Esophagus muscularis mucosa (tissue), 4 donors: ENCODE results near the gene CST4. TPM values are rescaled to one million over a fixed set of nuclear protein-coding genes. Genes with fewer than 3 reads are reported as not detected.
"Not testable (repeated sequence)": the region's sequence is repeated elsewhere in the genome, so short reads cannot be mapped to it uniquely, and the experiment has no call there.

Source experiments
- DNase-seq: peaks from one replicate; pipeline ENCODE4 v3.0.0-alpha.2; 2017; ENCODE audit errors: extremely low spot score
- H3K27ac ChIP-seq, 4 donors: fragments of 200-600 bp; sonication (generic); replicated peaks in 1 of 4; 1 replicate in 3 of 4; 2 replicates in 1 of 4; pipeline ENCODE4 v1.5.1; 2016 to 2019; ENCODE audit warnings: mild to moderate bottlenecking in 1 of 4
- H3K27me3 ChIP-seq, 4 donors: fragments of 200-600 bp; sonication (generic); one replicate each; pipeline versions ENCODE4 v1.5.1 to v1.6.0; 2016 to 2019
- H3K36me3 ChIP-seq, 4 donors: fragments of 200-600 bp; sonication (generic); one replicate each; pipeline ENCODE4 v1.5.1; 2016 to 2019
- H3K4me1 ChIP-seq, 4 donors: fragments of 200-600 bp; sonication (generic); one replicate each; pipeline ENCODE4 v1.5.1; 2016 to 2019
- H3K4me3 ChIP-seq, 4 donors: fragments of 200-600 bp; sonication (generic); 1 replicate in 2 of 4; 2 replicates in 2 of 4; pipeline ENCODE4 v1.5.1; 2016 to 2019; ENCODE audit warnings: mild to moderate bottlenecking in 4 of 4, moderate library complexity in 1 of 4
- H3K9me3 ChIP-seq, 4 donors: fragments of 200-600 bp; sonication (generic); 1 replicate in 3 of 4; 2 replicates in 1 of 4; pipeline ENCODE4 v1.5.1; 2016 to 2019
- EP300 ChIP-seq: sonication (generic); formaldehyde crosslinking; IDR thresholded peaks from one replicate; pipeline ENCODE4 v1.6.1; 2017; ENCODE audit warnings: antibody characterized with exemption
- POLR2A ChIP-seq: fragments of 450-650 bp; IDR thresholded peaks from one replicate; pipeline ENCODE4 v1.6.1; 2017; ENCODE audit warnings: antibody characterized with exemption, moderate library complexity, mild to moderate bottlenecking, low read depth
- POLR2AphosphoS5 ChIP-seq, 2 donors: sonication (generic); formaldehyde crosslinking; IDR thresholded peaks; one replicate each; pipeline ENCODE4 v1.6.1; 2017; ENCODE audit warnings: antibody characterized with exemption in 2 of 2
- WGBS: methylation state at CpG from one replicate; pipeline ENCODE4 v1.1.5; 2018; 5-methylcytosine and 5-hydroxymethylcytosine counted together
- intact Hi-C: fragments of 100-400 bp; cut with DNase I; formaldehyde crosslinking; loops from one replicate; pipeline ENCODE4 v1.15.1; 2023
- total RNA-seq, 4 donors: library from RNA; depleted of rRNA; stranded (reverse); fragments of >200 nt; gene quantifications; one replicate each; pipeline versions ENCODE4 v1.1.0 to v1.2.1, GENCODE V29; 2016
- TF ChIP-seq, protein P1 (sequence below), 3 experiments: fragments of 200-600 bp in 2 of 3; fragments of 450-650 bp in 1 of 3; sonication (generic) in 2 of 3; IDR thresholded peaks; one replicate each; pipeline ENCODE4 v1.5.1; 2017 to 2019; ENCODE audit warnings: antibody characterized with exemption in 3 of 3, mild to moderate bottlenecking in 2 of 3, moderate library complexity in 1 of 3

The CST4 gene
- total RNA-seq, 4 donors from 2014 or later = not detected

DNA sequence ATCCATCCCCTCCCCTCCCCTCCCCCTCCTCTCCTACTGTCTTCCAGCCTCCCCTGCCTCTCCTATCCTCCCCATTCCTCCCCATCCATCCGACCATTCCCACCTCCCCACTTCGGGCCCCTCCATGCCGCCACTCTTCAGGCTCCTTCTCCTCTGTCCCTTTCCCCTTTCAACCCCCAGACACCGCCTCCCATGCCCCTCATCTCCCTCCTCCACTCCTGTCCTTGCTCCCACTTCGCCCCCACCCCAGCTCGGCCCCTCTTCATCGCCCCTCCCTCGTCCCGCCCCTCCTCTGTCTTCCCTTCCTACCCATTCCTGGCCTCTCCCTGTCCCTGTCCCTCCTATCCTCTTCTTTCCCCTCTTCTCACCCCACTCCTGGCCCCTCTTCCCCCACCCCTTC is 50.5 kb downstream of the CST4 start:
- WGBS = 75% methylated on average over 9 of the region's 9 CpGs
- H3K4me1 ChIP-seq = peaks cover 30 to 67% (median 56%) of the 10 kb centered on the region in 4 donors
- intact Hi-C loops = no loop called here
- H3K27me3 ChIP-seq = no peaks in the 10 kb centered on the region
- peaks cover 6 to 20% (median 18%) of the 10 kb centered on the region in 4 donors for H3K36me3 ChIP-seq
- H3K9me3 ChIP-seq = no peaks in the 10 kb centered on the region
- H3K4me3 ChIP-seq = peak overlapping the region in 2 of 4 donors; percentile 80 to 84
- TF ChIP-seq, protein P1, sequence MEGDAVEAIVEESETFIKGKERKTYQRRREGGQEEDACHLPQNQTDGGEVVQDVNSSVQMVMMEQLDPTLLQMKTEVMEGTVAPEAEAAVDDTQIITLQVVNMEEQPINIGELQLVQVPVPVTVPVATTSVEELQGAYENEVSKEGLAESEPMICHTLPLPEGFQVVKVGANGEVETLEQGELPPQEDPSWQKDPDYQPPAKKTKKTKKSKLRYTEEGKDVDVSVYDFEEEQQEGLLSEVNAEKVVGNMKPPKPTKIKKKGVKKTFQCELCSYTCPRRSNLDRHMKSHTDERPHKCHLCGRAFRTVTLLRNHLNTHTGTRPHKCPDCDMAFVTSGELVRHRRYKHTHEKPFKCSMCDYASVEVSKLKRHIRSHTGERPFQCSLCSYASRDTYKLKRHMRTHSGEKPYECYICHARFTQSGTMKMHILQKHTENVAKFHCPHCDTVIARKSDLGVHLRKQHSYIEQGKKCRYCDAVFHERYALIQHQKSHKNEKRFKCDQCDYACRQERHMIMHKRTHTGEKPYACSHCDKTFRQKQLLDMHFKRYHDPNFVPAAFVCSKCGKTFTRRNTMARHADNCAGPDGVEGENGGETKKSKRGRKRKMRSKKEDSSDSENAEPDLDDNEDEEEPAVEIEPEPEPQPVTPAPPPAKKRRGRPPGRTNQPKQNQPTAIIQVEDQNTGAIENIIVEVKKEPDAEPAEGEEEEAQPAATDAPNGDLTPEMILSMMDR (IDR thresholded peaks at IDR 0.05) = no peak
- TF ChIP-seq POLR2AphosphoS5 (IDR thresholded peaks at IDR 0.05) (no peak), POLR2A (no peak), EP300 (no peak)
- H3K27ac ChIP-seq = peak overlapping the region; percentile 40 to 97 (median 94)
- no peak for DNase-seq

DNA sequence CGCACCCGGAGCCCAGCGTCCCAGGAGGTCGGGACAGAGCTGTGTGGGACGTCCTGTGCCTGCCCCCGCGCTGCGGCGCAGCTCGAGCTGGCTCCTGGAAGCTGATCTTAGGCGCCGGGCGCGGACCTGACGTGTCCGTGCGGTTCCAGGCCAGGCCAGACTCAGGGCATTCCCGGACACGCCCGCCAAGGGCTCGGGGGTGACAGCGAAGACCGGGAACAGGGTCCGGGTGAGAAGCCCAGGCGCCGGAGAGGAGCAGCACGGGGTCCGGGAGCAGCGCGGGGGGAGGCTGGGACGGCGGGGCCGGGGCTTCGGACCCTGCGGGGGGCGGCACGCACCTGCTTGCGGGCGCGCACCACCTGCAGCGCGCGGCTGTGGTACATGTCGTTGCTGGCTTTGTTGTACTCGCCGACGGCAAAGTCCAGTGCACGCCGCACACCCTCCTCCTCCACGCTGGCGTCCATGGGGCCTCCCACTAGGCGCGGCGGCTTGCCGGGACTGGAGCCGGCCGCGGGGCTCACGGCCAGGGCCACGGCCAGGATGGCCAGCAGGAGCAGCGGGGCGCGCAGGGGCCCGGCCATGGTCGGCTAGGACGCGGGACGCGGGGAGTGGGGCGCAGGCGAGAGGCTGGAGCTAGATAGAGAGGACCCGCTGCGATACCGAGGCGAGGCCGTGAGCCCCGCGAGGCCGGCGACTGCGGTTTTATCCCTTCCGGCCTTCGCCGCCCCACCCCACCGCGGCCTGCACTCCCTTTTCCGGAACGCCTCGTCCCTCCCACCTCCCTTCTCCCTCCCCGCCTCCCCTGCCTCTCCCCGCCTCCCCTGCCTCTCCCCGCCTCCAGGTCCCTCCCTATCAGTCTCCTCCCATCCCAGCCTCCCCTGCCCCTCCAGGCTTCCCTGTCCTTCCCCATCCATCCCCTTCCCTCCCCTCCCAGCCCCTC is 51.3 kb downstream of the CST4 start, which contains the start of gene CST3:
Gene CST3, minus strand, starts transcription at position 674 of the 940 bp plus-strand sequence. Its CDS starts 93 bp downstream, at position 581.
- Histone ChIP-seq H3K27ac (peak within 1 kb of the TSS; percentile 92 to 97 (median 96)), H3K4me1 (peaks cover 27 to 67% (median 57%) of the 10 kb centered on the region in 4 donors), H3K36me3 (peaks cover 13 to 28% (median 26%) of the 10 kb centered on the region in 4 donors), H3K9me3 (no peaks in the 10 kb centered on the region), H3K4me3 (peak within 1 kb of the TSS; percentile 80 to 84 (median 82)), H3K27me3 (no peaks in the 10 kb centered on the region)
- peak; percentile 64 for TF ChIP-seq EP300
- peak; percentile 88 for TF ChIP-seq POLR2A
- peak; percentile 88 to 95 for TF ChIP-seq POLR2AphosphoS5 (IDR thresholded peaks at IDR 0.05)
- TF ChIP-seq, protein P1 (IDR thresholded peaks at IDR 0.05) = peak in 1 of 3 experiments; percentile 14
- intact Hi-C loops = no loop called here
- WGBS = 1% methylated on average over 32 of the region's 92 CpGs
- DNase-seq = peak; percentile 96

DNA sequence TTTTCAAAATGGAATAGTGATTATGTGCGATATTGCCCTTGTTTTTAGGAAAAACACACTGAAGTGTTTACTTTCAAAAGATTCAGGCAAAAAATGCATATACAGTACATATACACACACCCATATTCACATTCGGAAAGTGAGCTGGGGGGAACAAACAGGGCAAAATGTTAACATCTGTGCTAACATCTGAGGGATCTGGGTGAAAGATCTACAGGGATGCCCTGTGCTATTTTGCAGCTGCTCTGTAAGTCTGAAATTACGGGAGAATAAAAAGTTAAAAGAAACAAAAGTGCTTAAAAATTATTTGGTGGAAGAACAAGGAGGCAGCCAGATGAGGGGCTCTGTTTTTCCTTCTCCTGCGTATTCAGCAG is 51.9 kb downstream of the CST4 start:
- DNase-seq = no peak
- intact Hi-C loops = no loop called here
- 19% methylated on average over 4 of the region's 4 CpGs for WGBS
- peak overlapping the region; percentile 80 to 84 (median 82) for H3K4me3 ChIP-seq
- H3K36me3 ChIP-seq = peaks cover 14 to 34% (median 32%) of the 10 kb centered on the region in 4 donors
- TF ChIP-seq POLR2AphosphoS5 (IDR thresholded peaks at IDR 0.05) (no peak), POLR2A (no peak), EP300 (no peak)
- TF ChIP-seq, protein P1 (IDR thresholded peaks at IDR 0.05) = no peak
- peaks cover 25 to 67% (median 57%) of the 10 kb centered on the region in 4 donors for H3K4me1 ChIP-seq
- H3K27me3 ChIP-seq = no peaks in the 10 kb centered on the region
- no peaks in the 10 kb centered on the region for H3K9me3 ChIP-seq
- peak overlapping the region; percentile 92 to 97 (median 96) for H3K27ac ChIP-seq

DNA sequence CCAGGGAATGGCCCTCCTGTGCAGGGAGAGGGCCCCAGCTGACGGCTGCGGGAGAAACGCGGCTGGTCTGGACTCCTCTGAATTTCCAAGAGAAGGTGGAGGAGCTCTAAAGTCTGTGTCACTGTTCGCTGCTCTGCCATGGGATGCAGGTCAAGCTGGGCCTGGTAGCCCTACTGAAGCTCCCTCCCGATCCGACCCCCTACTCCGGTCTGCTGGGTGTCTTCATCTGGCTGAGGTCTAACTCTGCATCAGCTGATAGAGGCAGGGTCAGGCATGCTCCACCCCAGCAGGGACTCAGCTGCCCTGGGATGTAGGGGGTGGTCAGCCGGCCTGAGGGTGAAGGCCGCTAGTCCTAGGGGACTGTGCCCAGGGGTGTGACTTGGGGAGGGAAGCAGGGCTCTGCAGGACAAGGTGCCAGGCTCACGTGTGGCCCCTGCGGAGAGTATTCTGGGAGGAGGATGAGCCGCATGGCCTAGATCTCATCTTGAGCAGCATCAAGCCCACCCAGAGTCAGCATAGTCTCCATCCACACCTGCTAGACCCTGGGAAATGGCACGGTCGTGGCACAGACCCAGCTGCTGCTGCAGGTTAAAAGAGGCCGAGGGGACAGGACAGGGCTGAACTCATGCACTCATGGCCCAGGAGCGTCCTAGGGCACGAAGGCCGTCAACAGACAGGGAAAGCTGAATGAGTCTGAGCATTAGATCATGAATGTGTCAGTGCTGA is 52.5 kb downstream of the CST4 start:
- intact Hi-C loops = no loop called here
- H3K36me3 ChIP-seq = peaks cover 14 to 40% (median 35%) of the 10 kb centered on the region in 4 donors
- peaks cover 25 to 67% (median 55%) of the 10 kb centered on the region in 4 donors for H3K4me1 ChIP-seq
- 64% methylated on average over 13 of the region's 19 CpGs for WGBS
- no peaks in the 10 kb centered on the region for H3K9me3 ChIP-seq
- peak overlapping the region; percentile 80 to 84 (median 82) for H3K4me3 ChIP-seq
- TF ChIP-seq EP300 (no peak), POLR2AphosphoS5 (IDR thresholded peaks at IDR 0.05) (no peak), POLR2A (no peak)
- TF ChIP-seq, protein P1 (IDR thresholded peaks at IDR 0.05) = no peak
- H3K27ac ChIP-seq = peak overlapping the region; percentile 92 to 97 (median 96)
- peak; percentile 91 for DNase-seq
- H3K27me3 ChIP-seq = no peaks in the 10 kb centered on the region

DNA sequence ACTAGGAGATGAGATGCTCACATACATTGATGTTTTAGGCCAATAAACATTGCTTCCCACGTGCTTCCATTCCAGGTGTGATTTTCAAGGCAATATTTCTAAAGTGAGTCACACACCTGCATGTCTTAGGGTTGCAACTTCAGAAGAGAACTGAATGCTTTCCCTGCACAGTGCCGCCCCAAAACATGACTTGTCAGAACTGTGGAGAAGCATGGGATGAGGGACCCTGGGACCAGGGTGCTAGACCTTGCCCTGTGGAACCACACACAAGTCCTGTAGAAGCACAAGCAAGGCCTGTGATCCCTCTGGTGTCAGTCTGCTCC is 53.1 kb downstream of the CST4 start:
- Histone ChIP-seq H3K4me1 (peaks cover 22 to 65% (median 57%) of the 10 kb centered on the region in 4 donors), H3K4me3 (peak overlapping the region; percentile 80 to 84 (median 82)), H3K36me3 (peaks cover 14 to 40% (median 35%) of the 10 kb centered on the region in 4 donors), H3K27ac (peak overlapping the region; percentile 92 to 97 (median 96))
- DNase-seq, H3K27me3 ChIP-seq, H3K9me3 ChIP-seq, intact Hi-C loops: not testable (repeated sequence)
- WGBS = 36% methylated on average over 1 of the region's 2 CpGs
